Measurements from ENCODE around the gene ME3.
"Not testable (repeated sequence)": the region's sequence is repeated elsewhere in the genome, so short reads cannot be mapped to it uniquely, and the experiment has no call there.

The ME3 gene

GRCh38 chr11:86663761-86664160, 8.7 kb downstream of the ME3 start:
- DNase-seq (ENCODE audit: low read depth in 2 of 2): no peak

GRCh38 chr11:86663291-86663690, 9.1 kb downstream of the ME3 start:
- no peak for DNase-seq (ENCODE audit: low read depth in 2 of 2)

GRCh38 chr11:86660736-86661135, 11.7 kb downstream of the ME3 start:
- no peak for DNase-seq (ENCODE audit: low read depth in 2 of 2)

GRCh38 chr11:86660088-86660487, 12.3 kb downstream of the ME3 start:
- no peak for DNase-seq (ENCODE audit: low read depth in 2 of 2)

- DNase-seq (ENCODE audit: low read depth in 2 of 2): no peak
Observed at GRCh38 chr11:86658534-86658933, 13.9 kb downstream of the ME3 start.

GRCh38 chr11:86645212-86645611, 27.2 kb downstream of the ME3 start:
- not testable (repeated sequence) for DNase-seq (ENCODE audit: low read depth in 2 of 2)

GRCh38 chr11:86644291-86644690, 28.1 kb downstream of the ME3 start:
- no peak for DNase-seq (ENCODE audit: low read depth in 2 of 2)

GRCh38 chr11:86641537-86642261, 30.7 kb downstream of the ME3 start:
- no peak for DNase-seq (ENCODE audit: low read depth in 2 of 2)

- no peak for DNase-seq (ENCODE audit: low read depth in 2 of 2)
Observed at GRCh38 chr11:86639137-86639536, 33.3 kb downstream of the ME3 start.

GRCh38 chr11:86638673-86639072, 33.7 kb downstream of the ME3 start:
- DNase-seq (ENCODE audit: low read depth in 2 of 2): no peak

- DNase-seq (ENCODE audit: low read depth in 2 of 2): no peak
Observed at GRCh38 chr11:86637988-86638387, 34.4 kb downstream of the ME3 start.

- no peak for DNase-seq (ENCODE audit: low read depth in 2 of 2)
Observed at GRCh38 chr11:86636275-86636674, 36.1 kb downstream of the ME3 start.

GRCh38 chr11:86632499-86633269, 39.7 kb downstream of the ME3 start:
- peak; percentile 40 to 44 for DNase-seq (ENCODE audit: low read depth in 2 of 2)

- no peak for DNase-seq (ENCODE audit: low read depth in 2 of 2)
Observed at GRCh38 chr11:86630229-86630981, 42.0 kb downstream of the ME3 start.

- no peak for DNase-seq (ENCODE audit: low read depth in 2 of 2)
Observed at GRCh38 chr11:86629045-86629706, 43.2 kb downstream of the ME3 start.

- DNase-seq (ENCODE audit: low read depth in 2 of 2): no peak
Observed at GRCh38 chr11:86627776-86628455, 44.5 kb downstream of the ME3 start.

GRCh38 chr11:86625981-86626380, 46.4 kb downstream of the ME3 start:
- DNase-seq (ENCODE audit: low read depth in 2 of 2): no peak

GRCh38 chr11:86625544-86625943, 46.9 kb downstream of the ME3 start:
- no peak for DNase-seq (ENCODE audit: low read depth in 2 of 2)

- DNase-seq (ENCODE audit: low read depth in 2 of 2): no peak
Observed at GRCh38 chr11:86624366-86624765, 48.0 kb downstream of the ME3 start.

- DNase-seq (ENCODE audit: low read depth in 2 of 2): no peak
Observed at GRCh38 chr11:86623736-86624135, 48.7 kb downstream of the ME3 start.

GRCh38 chr11:86623041-86623621, 49.3 kb downstream of the ME3 start:
- no peak for DNase-seq (ENCODE audit: low read depth in 2 of 2)
